ENCODE measurements around the gene XPO5.
"Not testable (repeated sequence)": the region's sequence is repeated elsewhere in the genome, so short reads cannot be mapped to it uniquely, and the experiment has no call there.

The XPO5 gene

DNA sequence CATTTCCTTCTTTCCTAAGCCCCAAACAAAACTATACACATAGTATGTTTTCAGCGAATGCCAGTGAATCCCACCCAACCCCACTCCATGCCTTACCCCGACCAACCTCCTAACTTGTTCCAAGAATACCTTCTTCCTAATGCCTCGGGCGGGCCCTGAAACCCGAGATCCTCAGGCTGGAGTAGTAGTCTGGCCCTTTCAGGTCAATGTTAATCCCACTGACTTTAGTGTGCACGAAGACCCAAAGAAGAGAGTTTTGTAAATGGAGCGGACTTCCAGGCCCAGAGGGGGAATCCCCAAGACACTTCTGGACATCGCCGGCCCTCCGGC is 59.5 kb downstream of the XPO5 start:
- DNase-seq = no peak

DNA sequence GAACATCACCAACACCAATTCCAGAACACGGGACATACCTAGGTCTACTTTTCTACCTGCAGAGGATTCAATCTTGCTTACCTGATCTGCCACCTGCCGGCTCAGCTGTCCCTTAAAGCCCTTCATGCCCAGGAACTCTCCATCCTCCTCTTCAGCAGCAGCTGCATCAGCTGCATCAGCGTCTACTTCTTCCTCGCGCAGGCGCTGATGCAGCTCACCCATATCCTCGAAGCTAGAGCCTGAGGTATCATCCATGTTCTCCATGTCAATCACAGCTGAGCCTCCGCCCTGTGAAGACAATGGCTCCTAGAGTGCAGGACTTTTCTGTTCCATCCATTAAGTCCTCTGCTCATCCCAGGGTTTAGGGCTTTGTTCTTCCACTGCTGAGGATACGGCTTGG is 60.0 kb downstream of the XPO5 start:
- DNase-seq = no peak

DNA sequence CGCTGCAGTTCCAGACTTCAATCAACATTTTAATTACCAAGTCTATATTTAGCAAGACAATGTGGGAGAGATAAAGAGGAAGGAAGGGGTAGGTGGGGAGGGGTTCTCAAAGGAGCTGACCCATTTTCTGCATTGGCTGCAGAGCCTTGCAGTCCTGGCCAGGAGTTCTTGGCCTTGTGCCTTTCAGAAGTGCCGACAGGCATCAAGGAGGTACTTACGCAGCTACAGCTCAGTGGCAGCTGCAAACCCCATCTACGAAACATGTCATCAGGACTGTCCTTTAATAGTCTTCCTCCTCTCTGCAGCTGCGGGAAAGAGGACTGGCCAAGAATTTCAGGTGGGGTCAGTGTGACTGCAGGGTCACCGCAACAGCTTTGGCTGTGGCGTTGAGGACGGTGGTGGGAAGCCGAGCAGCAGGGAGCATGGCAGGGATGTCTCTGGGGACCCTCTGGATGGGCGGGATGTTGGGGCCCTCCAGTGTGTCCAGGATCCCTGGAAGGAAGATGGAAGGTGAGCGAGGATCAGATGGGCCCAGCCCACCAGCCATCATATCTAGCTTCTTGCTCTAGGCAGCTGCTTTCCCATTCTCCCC is 63.9 kb downstream of the XPO5 start:
- no peak for DNase-seq

DNA sequence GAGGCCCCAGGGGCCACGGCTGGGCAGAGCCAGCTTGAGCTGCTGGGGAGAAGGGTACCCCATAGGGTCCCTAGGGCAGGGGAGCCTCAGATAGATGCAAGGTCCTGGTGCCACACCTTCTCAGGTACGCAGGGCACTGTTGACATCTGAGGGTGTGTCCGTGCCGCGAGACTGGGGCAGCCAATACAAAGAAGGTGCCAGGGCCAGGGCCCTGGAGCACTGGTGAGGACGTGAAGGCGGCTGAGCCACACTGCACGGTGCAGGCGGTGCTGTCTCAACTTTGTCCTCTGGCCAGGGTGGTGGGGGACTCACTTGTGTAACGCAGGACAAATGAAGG is 65.0 kb downstream of the XPO5 start:
- DNase-seq = no peak

DNA sequence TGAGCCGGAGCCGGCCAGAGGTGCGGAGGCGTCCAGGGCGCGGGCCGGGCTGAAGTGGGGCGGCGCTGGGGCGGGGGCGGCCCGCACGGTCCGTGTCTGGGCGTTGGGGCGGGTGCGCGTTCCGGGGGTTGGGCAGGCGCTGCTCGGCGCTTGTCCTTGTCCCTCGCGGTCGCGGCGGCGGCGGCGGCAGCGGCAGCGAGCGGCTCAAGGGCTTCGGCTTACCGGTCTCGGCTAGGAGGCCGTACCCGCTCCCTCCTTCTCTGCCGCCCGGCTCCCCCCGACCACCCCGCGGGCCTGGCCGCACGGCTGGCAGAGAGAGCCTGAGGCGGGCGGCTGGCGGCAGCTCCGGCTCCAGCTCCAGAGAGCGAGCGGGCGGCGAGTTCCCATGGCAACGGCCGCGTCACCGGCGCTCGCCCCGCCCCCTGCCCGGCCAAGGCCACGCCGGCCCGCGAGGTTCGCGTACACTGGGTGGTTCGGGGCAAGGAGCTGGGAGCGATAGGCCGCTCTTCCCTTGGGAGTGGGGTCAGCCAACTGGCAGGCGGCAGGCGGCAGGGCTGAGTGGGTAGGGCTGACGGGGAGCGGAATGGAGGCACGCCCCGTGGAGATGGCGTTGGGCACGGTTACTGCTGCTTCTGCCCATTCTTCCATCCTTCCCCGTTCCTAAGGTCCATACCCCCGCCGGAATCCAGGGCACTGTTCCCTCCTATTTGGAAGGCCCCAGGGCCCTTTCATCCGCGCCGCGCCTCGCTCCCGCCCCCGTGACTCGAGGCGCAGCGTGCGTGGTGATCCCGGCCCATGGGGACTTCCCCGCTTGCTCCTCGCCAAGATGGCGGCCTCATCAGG is 65.6 kb downstream of the XPO5 start, which contains the start of gene LRRC73:
LRRC73 (minus strand) TSS at position 363 of the 843 bp plus-strand sequence. CDS start 561 bp downstream, outside the sequence.
- peak; percentile 63 to 65 for DNase-seq

DNA sequence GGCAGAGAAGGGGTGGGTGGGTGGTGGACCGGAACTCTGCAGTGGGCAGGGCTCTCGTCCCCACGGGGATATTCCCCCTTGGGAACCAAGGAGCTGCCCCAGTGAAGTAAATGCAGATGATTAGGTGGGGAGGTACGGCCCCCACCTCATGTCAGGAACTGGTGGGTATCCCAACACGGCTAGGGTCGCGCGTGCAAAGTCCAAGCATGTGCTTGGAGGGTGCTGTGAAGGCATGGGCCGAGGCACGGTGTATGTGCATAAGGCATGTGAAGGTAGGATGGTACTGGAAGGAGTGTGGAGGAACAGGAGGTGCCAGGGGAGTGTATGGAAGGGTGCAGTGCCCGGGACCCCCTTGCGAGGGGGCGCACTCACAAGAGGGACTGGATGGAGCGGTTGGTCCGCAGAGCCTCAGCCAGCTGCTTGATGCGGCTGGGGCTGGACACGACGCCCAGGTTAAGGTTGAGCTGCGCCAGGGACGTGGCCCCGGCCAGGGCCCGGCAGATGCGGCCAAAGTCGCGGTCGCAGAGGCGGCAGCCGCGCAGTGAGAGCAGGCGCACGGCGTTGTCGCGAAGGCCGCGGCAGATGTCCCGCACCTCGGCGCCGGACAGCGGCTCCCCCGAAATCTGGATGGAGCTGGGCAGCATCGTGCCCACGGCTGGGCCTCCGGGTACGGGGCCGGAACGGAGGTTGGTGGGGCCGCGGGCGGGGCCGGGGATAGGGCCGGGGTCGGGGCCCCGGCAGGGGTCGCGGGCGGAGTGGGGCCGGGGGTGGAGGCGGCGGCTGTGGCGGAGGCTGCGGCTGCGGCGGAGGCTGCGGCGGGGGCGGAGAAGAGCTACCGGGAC is 66.5 kb downstream of the XPO5 start:
- DNase-seq = no peak

DNA sequence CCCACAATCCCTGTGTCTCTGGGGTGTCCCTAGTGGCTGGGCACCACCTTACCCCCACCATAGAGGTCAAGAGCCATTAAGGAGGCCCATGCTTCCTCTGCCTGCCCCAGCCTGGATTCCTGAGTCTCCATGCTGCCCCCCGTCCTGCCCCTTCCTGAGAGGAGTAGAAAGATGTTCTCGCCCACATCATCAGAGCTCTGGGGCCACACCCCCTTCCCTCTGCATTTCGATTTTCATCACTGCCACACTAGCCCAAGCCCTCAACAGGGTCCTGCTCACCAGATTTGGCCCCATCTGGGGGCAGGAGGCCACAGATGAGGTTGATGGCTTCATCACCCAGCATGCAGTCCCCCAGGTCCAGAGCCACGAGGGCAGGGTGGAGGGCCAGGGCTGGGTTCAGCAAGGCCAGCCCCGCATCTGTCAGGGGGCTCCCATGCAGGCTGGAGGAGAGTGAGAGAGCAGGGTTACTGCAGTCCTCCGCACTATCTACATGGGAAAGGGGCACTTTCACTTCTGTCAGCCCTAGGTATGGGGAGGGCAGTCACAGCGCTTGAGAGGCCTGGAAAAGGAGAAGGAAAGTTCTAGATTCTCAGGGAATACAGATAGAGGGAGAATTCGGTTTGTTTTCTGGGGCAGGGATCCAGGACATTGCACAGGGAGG is 67.2 kb downstream of the XPO5 start:
- DNase-seq = no peak

DNA sequence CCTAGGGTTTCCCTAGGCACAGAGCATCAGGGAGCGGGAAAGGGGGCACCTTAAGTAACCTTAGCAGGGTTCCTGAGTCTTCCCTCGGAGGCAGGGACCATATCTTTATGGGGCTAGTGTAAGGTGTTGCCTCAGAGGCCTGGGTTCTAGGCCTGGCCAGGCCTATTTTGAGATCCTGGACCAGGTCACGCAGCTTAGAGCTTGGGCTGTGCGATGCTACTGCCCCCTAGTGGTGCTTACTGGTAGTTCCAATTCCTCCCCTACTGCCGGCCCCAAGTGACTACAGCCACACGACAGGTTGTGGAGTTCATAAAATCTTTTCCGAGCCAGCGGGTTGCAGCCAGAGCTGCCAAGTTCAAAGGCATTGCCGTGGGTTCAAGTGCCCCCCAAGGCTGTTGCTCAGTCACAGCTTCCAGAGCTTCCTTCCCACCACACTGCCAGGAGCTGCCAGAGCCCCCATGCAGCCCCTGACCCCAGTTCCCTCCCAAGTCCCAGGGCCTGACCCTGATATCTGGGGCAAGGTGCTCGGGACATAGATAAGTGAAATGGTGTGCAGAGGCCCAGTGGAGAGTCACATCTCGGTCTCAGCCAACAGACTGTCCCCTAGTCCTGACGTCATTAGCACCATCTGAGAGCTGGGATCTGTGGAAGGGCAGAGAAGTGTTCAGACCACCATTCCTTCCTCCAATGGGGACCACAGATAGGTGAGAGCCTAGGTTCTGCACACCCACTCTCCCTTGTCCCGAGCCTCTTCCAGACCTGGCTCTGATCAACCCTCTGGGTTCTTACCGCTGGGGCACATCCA is 69.0 kb downstream of the XPO5 start:
- peak; percentile 71 to 73 for DNase-seq

DNA sequence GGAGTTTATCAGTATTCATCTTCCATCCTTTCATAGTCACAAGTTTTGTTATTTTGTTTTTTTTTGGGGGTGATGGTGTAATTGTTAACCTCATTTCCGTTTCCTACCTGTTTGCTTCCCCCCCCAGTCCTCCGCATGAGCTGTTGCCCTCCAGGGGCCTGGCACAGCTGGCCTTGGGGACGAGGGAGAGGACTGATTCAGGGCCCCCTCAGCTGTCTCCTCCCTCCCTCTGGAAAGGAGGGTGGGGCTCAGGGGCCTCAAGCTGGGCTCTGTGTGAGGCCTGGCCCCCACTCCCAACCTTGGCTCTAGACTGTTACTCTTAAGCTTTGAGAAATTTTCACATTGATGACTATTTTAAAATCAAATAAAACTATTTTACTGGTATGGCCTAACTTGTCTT is 69.7 kb downstream of the XPO5 start:
- DNase-seq = no peak

DNA sequence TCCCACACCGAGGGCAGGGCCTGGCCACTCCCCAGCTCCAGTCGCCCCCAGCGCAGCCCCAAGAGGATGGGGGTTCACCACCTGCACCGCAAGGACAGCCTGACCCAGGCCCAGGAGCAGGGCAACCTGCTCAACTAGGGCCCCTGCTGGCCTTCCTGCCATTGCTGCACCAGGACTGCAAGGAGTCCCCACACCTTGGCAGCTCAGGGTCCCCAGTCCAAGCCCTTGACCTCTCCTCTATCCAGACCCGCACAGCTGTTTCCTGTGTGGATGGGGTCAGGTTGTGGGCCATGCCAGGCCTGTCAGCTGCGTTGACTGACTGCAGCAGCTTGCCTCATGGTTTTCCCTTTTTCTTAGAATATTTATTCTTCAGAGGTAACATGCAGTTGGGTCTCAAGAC is 70.1 kb downstream of the XPO5 start:
- DNase-seq = no peak

DNA sequence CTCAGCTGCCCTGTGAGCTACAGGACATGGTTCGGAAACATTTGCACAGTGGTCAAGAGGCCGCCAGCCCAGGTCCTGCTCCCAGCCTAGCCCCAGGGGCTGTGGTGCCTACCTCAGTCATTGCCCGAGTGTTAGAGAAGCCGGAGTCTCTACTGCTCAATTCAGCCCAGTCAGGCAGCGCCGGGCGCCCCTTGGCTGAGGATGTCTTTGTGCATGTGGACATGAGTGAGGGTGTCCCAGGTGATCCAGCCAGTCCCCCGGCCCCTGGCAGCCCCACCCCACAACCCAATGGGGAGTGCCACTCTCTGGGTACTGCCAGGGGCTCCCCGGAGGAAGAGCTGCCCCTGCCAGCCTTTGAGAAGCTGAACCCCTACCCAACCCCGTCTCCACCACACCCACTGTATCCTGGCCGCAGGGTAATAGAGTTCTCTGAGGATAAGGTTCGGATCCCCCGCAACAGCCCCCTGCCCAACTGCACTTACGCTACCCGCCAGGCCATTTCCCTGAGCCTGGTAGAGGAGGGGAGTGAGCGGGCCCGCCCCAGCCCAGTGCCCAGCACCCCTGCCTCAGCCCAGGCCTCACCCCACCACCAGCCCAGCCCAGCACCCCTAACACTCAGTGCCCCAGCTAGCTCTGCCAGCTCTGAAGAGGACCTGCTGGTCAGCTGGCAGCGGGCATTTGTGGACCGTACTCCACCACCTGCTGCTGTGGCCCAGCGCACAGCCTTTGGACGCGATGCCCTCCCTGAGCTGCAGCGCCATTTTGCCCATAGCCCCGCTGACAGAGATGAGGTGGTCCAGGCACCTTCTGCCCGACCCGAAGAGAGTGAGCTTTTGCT is 70.9 kb downstream of the XPO5 start:
- no peak for DNase-seq

DNA sequence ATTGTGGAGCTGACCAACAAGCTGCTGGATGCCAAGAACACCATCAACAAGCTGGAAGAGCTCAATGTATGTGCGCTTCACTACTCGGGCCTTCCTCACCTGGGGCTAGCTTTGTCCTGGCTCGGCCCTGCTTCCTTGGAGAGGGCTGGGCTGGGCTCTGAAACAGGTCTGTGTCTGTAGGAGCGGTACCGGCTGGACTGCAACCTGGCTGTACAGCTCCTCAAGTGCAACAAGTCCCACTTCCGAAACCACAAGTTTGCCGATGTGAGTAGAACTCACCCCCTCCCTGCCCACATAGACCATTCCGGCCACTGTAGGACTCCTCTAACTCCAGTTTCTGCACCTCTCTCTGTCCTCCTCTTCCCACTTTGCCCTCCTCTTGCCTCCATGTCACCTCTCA is 72.4 kb downstream of the XPO5 start:
- DNase-seq = no peak

DNA sequence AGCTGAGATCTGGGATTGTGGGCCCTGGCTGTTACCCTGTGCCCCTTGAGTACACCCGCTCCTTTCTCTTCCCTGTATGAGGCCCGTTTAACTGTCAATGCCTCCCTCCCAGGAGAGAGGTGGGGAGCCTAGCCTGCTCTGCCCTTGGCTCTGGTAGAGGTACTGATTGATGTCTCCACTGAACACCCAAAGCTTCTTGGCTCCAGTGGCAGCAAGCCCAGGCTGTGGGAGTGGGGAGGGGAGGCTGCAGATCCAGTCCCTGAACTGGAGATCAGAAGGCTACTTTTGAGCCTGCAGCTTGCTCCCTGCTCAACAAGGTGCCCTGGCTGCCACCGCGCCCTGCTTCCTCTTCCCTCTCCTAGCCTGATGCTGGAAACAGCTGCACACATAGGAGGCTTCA is 73.2 kb downstream of the XPO5 start:
- DNase-seq = no peak

DNA sequence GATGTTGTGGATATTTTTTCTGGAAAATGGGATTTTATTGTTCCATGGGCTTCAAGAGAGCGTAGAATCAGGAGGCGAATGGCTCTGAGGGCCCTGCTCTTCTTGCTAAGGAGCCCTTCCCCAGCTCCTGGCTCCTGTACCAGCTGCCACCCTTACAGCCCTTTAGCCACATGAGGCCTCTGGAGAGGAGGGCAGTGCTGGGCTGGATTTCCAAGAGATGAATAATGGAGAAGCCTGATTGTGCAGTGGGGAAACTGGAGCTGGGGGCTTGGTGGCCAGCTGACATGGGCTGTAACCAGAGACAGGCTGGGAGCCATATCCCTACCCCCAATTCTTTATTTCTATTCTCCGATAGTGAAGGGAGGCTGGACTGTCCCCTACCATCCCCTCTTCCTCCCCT is 74.9 kb downstream of the XPO5 start:
- no peak for DNase-seq

DNA sequence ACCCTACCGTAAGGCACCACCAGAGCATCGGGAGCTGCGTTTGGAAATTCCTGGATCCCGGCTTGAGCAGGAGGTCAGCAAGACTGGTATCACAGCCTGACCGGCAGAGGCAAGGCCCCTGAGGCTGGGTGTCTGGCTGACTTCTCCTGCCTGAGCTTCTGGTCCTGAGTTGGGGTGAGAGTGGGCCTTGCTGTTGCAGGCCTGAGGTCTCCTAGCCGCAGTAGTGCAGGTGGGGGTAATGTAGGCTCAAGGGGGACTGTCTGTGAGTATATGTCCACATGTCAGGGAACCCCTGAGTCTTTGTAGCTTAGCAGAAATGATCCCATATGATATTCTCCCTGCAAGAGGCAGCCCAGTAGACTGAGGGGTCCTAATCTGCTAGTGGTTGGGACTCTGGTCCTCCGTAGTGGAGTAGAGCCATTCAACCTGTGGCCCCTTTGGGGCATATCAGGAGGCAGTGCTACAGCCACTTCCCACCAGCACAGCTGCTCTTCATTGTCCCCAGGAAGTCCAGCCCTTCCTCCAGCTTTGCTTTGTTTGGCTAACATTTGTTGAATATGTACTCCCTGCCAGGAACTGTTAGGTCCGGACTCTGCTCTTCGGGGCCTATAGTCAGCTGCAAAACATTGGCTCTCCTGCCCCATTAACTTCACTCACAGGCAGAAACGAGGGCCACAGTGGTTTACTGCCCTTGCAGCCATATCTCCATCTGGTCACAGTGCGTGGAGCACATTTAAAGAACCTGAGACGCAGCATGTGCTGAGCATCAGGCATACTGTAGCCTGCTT is 76.6 kb downstream of the XPO5 start:
- peak; percentile 31 to 77 for DNase-seq

DNA sequence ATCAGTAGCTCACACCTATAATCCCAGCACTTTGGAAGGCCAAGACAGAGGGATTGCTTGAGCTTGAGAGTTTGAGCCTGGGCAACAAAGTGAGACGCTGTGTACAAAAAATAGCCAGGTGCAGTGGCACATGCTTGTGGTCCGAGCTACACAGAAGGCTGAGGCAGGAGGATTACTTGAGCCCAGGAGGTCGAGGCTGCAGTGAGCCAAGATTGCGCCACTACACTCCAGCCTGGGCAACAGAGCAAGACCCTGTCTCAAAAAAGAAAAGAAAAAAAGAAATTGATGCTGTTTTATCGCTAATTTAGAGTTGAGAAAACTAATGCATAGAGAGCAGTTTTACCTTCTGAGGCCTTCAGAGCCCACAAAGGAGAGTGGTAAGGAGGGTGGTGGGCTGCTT is 77.5 kb downstream of the XPO5 start:
- DNase-seq = not testable (repeated sequence)

DNA sequence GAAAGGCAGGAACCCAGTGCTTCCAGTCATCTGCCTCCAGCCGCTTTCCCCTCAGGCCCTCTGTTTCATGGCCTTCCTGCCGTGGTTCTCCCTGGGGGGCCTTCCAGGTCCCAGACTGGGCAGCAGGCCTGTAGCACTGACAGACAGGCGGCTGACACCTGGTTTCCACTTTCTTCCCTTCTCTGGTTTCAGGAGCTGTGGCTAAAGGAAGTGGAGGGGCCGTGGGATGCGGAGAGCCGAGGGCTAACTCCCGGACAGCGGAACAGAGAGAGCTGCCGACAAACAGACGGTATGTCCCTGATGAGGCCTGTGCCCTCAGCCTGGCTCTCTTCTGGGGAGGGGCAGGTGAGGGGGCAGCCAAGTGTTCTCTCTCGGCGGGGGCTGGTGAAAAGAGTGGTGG is 78.1 kb downstream of the XPO5 start:
- no peak for DNase-seq

DNA sequence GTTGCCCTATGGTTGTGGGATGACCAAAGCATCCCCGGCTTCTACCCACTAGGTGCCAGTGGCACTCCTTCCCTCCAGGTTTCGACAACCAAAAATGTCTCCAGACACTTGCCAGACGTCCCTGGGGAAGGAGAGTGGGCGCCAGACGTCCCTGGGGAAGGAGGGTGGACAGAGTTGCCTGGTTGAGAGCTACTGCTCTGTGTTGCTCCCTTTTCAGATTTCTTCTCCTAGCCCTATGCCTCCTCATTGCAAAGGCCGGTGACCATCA is 78.8 kb downstream of the XPO5 start:
- no peak for DNase-seq

DNA sequence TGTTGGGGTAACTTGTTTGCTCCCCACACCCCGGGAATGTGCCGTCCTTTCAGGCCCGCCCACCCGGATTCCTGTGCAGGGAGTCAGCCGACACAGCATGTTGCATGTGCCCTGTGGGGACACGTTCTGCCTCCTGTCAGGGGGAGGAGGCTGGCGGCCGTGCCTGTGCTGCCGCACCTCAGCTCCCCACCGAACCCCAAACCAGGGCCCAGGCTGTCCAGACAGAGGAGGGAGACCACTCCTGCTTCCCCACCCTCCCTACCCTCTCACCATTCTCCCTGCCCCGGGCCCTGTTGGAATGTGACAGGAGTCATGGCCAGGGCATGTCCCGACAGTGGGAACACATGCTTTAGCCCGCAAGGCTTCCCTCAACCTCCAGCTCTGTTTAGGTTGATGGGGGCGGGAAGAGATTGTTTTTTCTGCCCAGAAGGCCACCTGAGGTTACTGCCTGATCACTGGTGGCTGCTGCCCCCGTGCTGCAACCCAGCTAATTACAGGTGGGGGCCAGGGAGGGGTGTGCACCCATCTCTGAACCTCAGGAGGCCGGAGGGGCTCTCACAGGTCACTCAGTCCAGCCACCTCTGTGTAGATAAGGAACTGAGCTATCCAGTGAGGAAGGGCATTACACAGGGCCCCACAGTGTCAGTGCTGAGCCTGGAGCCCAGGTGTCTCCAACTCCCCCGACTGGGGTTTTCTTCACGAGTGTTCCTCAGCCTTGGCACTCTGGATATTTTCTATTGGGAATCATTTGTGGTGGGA is 79.3 kb downstream of the XPO5 start:
- no peak for DNase-seq

DNA sequence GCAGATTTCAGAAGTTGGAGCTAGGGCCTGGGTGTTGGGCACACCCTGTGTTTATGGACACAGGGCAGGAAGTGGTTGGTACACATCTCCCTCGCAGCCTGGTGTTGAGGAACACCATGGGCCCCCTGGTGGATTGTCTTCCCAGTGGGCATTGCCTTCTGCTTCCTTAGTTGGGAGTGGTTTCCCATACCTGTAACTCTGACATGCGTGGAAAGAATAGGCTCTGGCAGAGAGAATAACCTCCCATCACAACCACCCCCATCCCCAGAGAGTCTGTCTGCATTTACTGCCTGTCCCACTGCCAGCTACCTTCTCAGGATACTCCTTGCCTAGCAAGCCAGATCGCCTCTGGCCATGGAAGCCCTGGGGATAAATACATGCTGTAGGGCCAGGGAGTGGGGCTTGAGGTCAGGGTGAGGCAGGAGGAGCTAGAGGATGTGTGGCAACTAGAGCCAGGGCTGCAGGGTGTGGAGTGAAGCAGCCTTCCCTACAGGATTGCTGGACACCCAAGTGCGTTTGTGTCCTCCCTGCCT is 80.4 kb downstream of the XPO5 start:
- no peak for DNase-seq

Data from NCI-H2081 (cell line).